Astrocyte of the cerebellum (primary cell): ENCODE measurements around the gene NOX4.
"Not testable (repeated sequence)": the region's sequence is repeated elsewhere in the genome, so short reads cannot be mapped to it uniquely, and the experiment has no call there.

Experiments used
- DNase-seq: peaks from one replicate; pipeline ENCODE4 v3.0.0-alpha.2; 2011; ENCODE audit warnings: low read depth
- H3K4me3 ChIP-seq: 2 replicates; pipeline ENCODE4 v1.5.1; 2011; ENCODE audit warnings: mild to moderate bottlenecking, low read depth, low read length, moderate library complexity
- CTCF ChIP-seq: IDR thresholded peaks from 2 replicates; pipeline ENCODE4 v1.5.1; 2012; ENCODE audit warnings: low read length, low read depth, moderate library complexity, mild to moderate bottlenecking; ENCODE audit errors: missing control alignments
- in situ Hi-C: cut with HindIII; loops from 2 replicates; pipeline ENCODE4 v1.10.0; 2017; ENCODE audit warnings: low sequenced_read_pairs

The NOX4 gene

GRCh38 chr11:89281032-89281677, 210.0 kb downstream of the NOX4 start:
- DNase-seq, H3K4me3 ChIP-seq, in situ Hi-C loops: not testable (repeated sequence)

DNA sequence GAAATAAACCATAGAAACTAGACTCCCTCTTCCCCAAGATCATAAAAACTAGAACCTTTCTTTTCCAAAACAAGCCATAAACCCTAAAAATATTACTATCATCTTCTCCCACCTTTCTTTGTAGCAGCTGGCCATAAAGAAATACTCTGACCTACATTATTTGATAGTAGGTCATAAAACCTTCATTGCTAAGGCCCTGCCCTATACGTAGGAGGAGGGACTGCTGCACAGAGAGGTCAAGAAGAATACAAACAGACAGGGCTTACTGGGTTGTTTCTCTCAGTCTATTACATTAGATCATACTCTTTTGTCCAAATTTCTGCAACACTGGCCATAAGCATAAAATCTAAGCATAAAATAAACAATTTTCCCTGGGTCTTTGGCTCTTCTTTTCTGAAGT, 212.0 kb downstream of the NOX4 start:
- TF ChIP-seq CTCF: no peak
- in situ Hi-C loops: no loop called here
- H3K4me3 ChIP-seq: no peak overlapping the region
- no peak for DNase-seq

DNA sequence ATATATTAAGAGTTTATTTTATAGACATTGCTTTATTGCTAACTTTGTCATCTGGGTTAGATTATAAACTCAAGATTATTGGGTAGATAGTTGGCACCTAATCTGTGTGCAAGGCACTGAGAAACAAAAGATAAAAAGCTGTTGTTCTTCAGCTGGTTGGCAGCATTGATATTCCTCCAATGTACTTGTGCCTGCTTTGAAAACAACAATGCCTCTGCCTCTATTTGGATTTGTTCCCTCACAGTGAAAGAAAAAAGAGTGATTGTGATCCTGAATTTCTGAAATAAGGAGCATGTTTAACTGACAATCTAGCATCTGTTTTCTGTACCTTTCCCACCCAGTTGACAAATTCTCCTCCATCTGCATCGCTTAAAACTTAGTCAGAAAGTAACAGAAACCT, 215.2 kb downstream of the NOX4 start:
- in situ Hi-C loops: no loop called here
- DNase-seq: no peak
- TF ChIP-seq CTCF: no peak
- H3K4me3 ChIP-seq: no peak overlapping the region
